HFFc6 (cell line): Measurements from ENCODE around the gene CHMP6. TPM values are rescaled to one million over a fixed set of nuclear protein-coding genes. Genes with fewer than 3 reads are reported as not detected.

ENCODE experiments used
- DNase-seq: peaks from one replicate; pipeline ENCODE4 v3.0.0-alpha.2; 2018
- H3K27ac Mint-ChIP-seq: 2 replicates; pipeline ENCODE4 v1.8.0; 2020; ENCODE audit warnings: mild to moderate bottlenecking, mixed read lengths
- H3K27me3 Mint-ChIP-seq: 2 replicates; pipeline ENCODE4 v1.8.0; 2021; ENCODE audit warnings: mild to moderate bottlenecking, moderate library complexity, mixed read lengths; ENCODE audit not compliant: insufficient read depth
- H3K36me3 Mint-ChIP-seq: 2 replicates; pipeline ENCODE4 v1.8.0; 2021; ENCODE audit warnings: low read depth, mixed read lengths
- H3K4me1 Mint-ChIP-seq: 2 replicates; pipeline ENCODE4 v1.8.0; 2020; ENCODE audit warnings: low read depth, mixed read lengths
- H3K4me3 Mint-ChIP-seq: 2 replicates; pipeline ENCODE4 v1.8.0; 2020; ENCODE audit warnings: mild to moderate bottlenecking, moderate library complexity, mixed read lengths
- H3K9me3 Mint-ChIP-seq: 2 replicates; pipeline ENCODE4 v1.8.0; 2020; ENCODE audit warnings: mild to moderate bottlenecking, mixed read lengths
- CTCF ChIP-seq: fragments of 200-600 bp; sonication (generic); IDR thresholded peaks from 2 replicates; pipeline ENCODE4 v1.5.0; 2021; ENCODE audit warnings: antibody characterized with exemption, mild to moderate bottlenecking
- total RNA-seq, 6 experiments: library from RNA; stranded (reverse); fragmentation: NEBNext Ultra II Directional; extraction: Animal tissue kit (Norgen Biotek cat#: 25700); gene quantifications; 2 replicates in 1 of 6; 3 replicates in 5 of 6; pipeline ENCODE4 v1.2.3, GENCODE V29; 2021

CHMP6 gene
- total RNA-seq, 6 experiments from 2014 or later: 27.6 to 38.5 (median 31.5) TPM

- Mint-ChIP-seq H3K4me1 (peaks cover 28% of the 10 kb centered on the region), H3K36me3 (no peaks in the 10 kb centered on the region), H3K9me3 (no peaks in the 10 kb centered on the region), H3K27ac (no peak overlapping the region), H3K27me3 (peaks cover 30% of the 10 kb centered on the region), H3K4me3 (no peak overlapping the region)
- no peak for DNase-seq
- no peak for TF ChIP-seq CTCF
Observed at GRCh38 chr17:81031566-81032550, 40.2 kb downstream of the CHMP6 start.

GRCh38 chr17:81032641-81033480 is 41.2 kb downstream of the CHMP6 start:
- H3K9me3 Mint-ChIP-seq: no peaks in the 10 kb centered on the region
- H3K36me3 Mint-ChIP-seq: no peaks in the 10 kb centered on the region
- TF ChIP-seq CTCF: no peak
- H3K27ac Mint-ChIP-seq: peak overlapping the region; percentile 29; the same call in 1 of the 2 replicates
- H3K27me3 Mint-ChIP-seq: peaks cover 22% of the 10 kb centered on the region
- H3K4me1 Mint-ChIP-seq: peaks cover 31% of the 10 kb centered on the region
- no peak for DNase-seq
- peak overlapping the region; percentile 92 for H3K4me3 Mint-ChIP-seq

GRCh38 chr17:81033535-81034167 is 42.0 kb downstream of the CHMP6 start:
- Mint-ChIP-seq H3K27ac (peak overlapping the region; percentile 48), H3K4me1 (peaks cover 37% of the 10 kb centered on the region), H3K27me3 (peaks cover 16% of the 10 kb centered on the region)

GRCh38 chr17:81034168-81034777 is 42.6 kb downstream of the CHMP6 start:
- Mint-ChIP-seq H3K27ac (peak overlapping the region; percentile 48), H3K9me3 (no peaks in the 10 kb centered on the region), H3K36me3 (no peaks in the 10 kb centered on the region), H3K4me3 (peak overlapping the region; percentile 92), H3K27me3 (peaks cover 16% of the 10 kb centered on the region), H3K4me1 (peaks cover 41% of the 10 kb centered on the region)
- no peak for DNase-seq
- no peak for TF ChIP-seq CTCF

More at GRCh38 chr17:81033535-81034167, 42.0 kb downstream of the CHMP6 start:
- no peaks in the 10 kb centered on the region for H3K36me3 Mint-ChIP-seq
- DNase-seq: no peak
- no peak for TF ChIP-seq CTCF
- no peaks in the 10 kb centered on the region for H3K9me3 Mint-ChIP-seq
- H3K4me3 Mint-ChIP-seq: peak overlapping the region; percentile 92
